Measurements from ENCODE around the gene RBX1. TPM values are rescaled to one million over a fixed set of nuclear protein-coding genes. Genes with fewer than 3 reads are reported as not detected.

RBX1 gene
- polyA plus RNA-seq, 4 donors, result 38.7 to 87.4 (median 67.9) TPM

DNA sequence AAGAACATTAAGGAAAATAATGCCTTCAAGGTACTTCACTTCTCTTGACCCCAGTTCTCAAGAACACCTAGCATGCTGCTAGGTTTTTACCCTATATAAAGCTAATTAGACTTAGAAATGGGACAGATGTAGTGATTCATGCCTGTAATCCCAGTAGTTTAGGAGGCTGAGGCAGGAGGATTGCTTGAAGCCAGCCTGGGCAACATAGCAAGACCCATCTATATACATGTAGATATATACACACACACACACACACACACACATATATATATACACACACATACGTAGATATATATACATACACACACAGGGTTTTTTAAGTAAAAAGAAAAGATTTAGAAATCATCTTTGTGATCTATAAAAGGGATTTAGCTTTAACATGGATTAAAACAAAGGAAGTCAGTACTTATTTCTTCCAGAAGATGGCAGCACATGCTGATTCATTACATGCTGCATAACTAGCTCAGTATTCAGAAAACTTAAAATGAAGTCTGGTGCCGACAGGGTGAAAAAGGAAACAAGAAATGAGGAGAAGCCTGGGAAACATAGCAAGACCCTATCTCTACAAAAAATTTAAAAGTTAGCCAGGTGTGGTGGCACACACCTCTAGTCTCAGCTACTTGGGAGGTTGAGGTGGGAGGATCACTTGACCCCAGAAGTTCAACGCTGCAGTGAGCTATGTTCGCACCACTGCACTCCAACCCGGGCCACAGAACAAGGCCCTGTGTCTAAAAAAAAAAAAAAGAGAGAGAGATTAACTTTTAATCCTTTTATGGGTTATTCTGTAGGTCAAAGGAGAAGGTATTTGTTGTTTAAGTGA, 28.5 kb upstream of the RBX1 start:
- Histone ChIP-seq H3K27me3 (ENCODE audit: control insufficient read depth in 3 of 3, insufficient read depth in 3 of 3, low read length in 3 of 3) (no peaks in the 10 kb centered on the region), H3K36me3 (ENCODE audit: control insufficient read depth in 3 of 3, insufficient read depth in 2 of 3, low read depth in 1 of 3, low read length in 3 of 3) (peaks cover 0 to 36% (median 3%) of the 10 kb centered on the region in 3 donors), H3K9me3 (ENCODE audit: control insufficient read depth in 2 of 2, insufficient read depth in 1 of 2, low read depth in 1 of 2, low read length in 1 of 2) (no peaks in the 10 kb centered on the region), H3K27ac (ENCODE audit: low read depth in 1 of 3, low read length in 2 of 3) (peak overlapping the region in 1 of 3 donors; percentile 44), H3K4me3 (ENCODE audit: low read depth in 1 of 3, low read length in 3 of 3) (peak overlapping the region in 1 of 3 donors; percentile 15), H3K4me1 (ENCODE audit: control insufficient read depth in 3 of 3, insufficient read depth in 2 of 3, low read depth in 1 of 3, low read length in 2 of 3) (no peaks in the 10 kb centered on the region)
- DNase-seq (peak; percentile 73 to 80), FAIRE-seq (no peak)
- 35 to 53% (median 44%) methylated on average over 5 of the region's 5 CpGs for WGBS, 3 donors

DNA sequence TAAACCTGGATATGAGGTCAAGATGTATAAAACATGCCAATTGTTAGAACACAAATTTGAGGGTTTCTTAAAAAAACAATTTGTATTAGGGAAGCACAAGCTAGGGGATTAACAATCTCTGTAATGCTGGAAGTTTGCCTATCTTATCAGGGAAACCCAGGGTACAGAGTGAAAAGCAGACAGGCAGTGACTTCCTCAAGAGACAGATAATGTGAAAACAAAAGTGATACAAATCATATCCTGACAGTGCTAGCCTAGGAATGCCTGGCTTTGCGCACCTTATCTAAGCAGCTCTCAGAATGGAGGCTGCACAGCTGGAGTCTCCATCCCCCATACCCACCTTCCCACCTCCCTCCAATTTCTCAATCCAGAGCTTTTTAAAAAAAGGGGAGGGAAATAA, 22.5 kb upstream of the RBX1 start:
- Histone ChIP-seq H3K27ac (ENCODE audit: low read depth in 1 of 3, low read length in 2 of 3) (no peak overlapping the region), H3K36me3 (ENCODE audit: control insufficient read depth in 3 of 3, insufficient read depth in 2 of 3, low read depth in 1 of 3, low read length in 3 of 3) (peaks cover 0 to 23% (median 2%) of the 10 kb centered on the region in 3 donors), H3K9me3 (ENCODE audit: control insufficient read depth in 2 of 2, insufficient read depth in 1 of 2, low read depth in 1 of 2, low read length in 1 of 2) (no peaks in the 10 kb centered on the region), H3K4me3 (ENCODE audit: low read depth in 1 of 3, low read length in 3 of 3) (no peak overlapping the region), H3K27me3 (ENCODE audit: control insufficient read depth in 3 of 3, insufficient read depth in 3 of 3, low read length in 3 of 3) (no peaks in the 10 kb centered on the region), H3K4me1 (ENCODE audit: control insufficient read depth in 3 of 3, insufficient read depth in 2 of 3, low read depth in 1 of 3, low read length in 2 of 3) (no peaks in the 10 kb centered on the region)
- FAIRE-seq, result no peak
- WGBS, 3 donors, result 29 to 50% (median 50%) methylated on average over 1 of the region's 1 CpG
- DNase-seq, result no peak

DNA sequence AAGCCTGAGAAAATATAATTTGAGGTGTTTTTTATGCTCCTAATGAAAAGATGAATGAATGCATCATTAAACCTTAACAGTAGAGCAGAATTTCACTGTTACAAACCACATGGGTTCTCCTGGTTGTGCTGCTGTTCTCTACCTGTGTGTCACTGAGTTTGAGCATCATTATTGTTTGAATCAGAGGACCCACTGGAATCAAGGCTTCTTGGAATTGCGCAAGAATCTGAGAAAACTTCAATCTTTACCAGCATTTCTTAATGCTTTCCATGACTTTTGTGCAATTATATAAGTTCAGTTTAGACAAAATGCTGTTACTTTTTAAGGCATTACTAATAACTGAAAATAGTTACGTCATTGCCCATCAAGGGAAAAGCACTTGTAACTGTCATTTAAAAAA, 18.8 kb upstream of the RBX1 start:
- peaks cover 0 to 10% (median 2%) of the 10 kb centered on the region in 3 donors for H3K36me3 ChIP-seq (ENCODE audit: control insufficient read depth in 3 of 3, insufficient read depth in 2 of 3, low read depth in 1 of 3, low read length in 3 of 3)
- H3K27me3 ChIP-seq (ENCODE audit: control insufficient read depth in 3 of 3, insufficient read depth in 3 of 3, low read length in 3 of 3), result no peaks in the 10 kb centered on the region
- H3K9me3 ChIP-seq (ENCODE audit: control insufficient read depth in 2 of 2, insufficient read depth in 1 of 2, low read depth in 1 of 2, low read length in 1 of 2), result no peaks in the 10 kb centered on the region
- H3K4me1 ChIP-seq (ENCODE audit: control insufficient read depth in 3 of 3, insufficient read depth in 2 of 3, low read depth in 1 of 3, low read length in 2 of 3), result no peaks in the 10 kb centered on the region
- no peak overlapping the region for H3K27ac ChIP-seq (ENCODE audit: low read depth in 1 of 3, low read length in 2 of 3)
- 92 to 94% (median 94%) methylated on average over 2 of the region's 2 CpGs for WGBS, 3 donors
- FAIRE-seq (no peak), DNase-seq (no peak)
- H3K4me3 ChIP-seq (ENCODE audit: low read depth in 1 of 3, low read length in 3 of 3), result no peak overlapping the region

DNA sequence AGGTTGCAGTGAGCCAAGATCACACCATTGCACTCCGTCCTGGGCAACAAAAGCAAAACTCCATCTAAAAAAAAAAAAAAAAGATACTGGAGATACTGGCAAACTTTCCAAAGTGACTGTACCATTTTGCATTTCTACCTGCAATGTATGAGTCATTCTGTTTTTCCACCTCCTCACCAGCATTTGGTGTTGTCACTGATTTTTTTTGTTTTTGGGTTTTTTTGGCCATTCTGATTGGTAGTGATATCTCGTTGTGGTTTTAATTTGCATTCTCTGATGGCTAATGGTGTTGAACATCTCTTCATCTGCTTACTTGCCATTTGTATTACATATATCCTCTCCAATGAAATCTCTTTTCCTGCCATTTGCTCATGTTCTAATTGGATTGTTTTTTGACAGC, 12.0 kb upstream of the RBX1 start:
- no peak for FAIRE-seq

DNA sequence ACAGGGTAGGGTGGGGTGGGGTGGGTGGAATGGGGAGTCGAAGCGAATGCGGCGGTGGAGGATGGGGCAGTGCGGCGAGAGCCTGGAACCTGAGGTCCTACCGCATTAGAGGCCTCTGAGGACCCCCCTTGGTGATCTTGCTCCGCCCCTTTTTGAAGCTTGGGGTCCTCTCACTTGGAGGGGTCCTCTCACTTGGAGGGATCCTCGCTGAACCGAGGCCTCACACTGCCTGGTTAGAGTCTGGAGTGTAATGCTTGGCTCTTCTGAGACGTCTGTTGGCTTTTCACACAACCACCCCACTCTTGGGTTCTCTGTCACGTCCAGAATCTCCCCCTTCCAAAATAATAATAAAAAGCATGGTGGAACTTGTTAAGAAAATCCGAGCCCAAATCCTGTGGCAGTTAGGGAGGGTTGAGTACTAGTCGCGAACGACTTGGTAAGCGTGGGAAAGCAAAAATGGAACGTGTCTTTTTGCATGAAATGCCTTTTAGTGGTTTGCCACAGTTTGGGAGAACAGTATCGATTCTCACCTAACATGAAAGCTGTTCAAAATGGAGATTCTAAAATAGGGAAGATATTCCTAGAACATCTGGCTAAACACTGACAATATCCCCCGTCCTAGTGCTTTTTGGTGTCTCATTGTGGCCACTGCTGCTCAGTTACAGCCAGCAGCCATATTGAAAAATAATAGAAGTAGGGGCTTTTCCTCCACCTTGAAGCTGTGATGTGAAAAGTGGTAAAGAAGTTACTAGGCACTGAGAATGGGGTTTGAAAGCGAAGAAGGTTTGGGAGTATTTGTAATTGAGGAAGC, 822 bp downstream of the RBX1 start:
- FAIRE-seq (no peak), DNase-seq (no peak)
- Histone ChIP-seq H3K27me3 (ENCODE audit: control insufficient read depth in 3 of 3, insufficient read depth in 3 of 3, low read length in 3 of 3) (no peaks in the 10 kb centered on the region), H3K4me1 (ENCODE audit: control insufficient read depth in 3 of 3, insufficient read depth in 2 of 3, low read depth in 1 of 3, low read length in 2 of 3) (peaks cover 0 to 5% (median 3%) of the 10 kb centered on the region in 3 donors), H3K9me3 (ENCODE audit: control insufficient read depth in 2 of 2, insufficient read depth in 1 of 2, low read depth in 1 of 2, low read length in 1 of 2) (no peaks in the 10 kb centered on the region), H3K4me3 (ENCODE audit: low read depth in 1 of 3, low read length in 3 of 3) (peak overlapping the region; percentile 65 to 97 (median 66)), H3K27ac (ENCODE audit: low read depth in 1 of 3, low read length in 2 of 3) (peak overlapping the region; percentile 83 to 98 (median 96)), H3K36me3 (ENCODE audit: control insufficient read depth in 3 of 3, insufficient read depth in 2 of 3, low read depth in 1 of 3, low read length in 3 of 3) (peaks cover 0 to 12% (median 3%) of the 10 kb centered on the region in 3 donors)
- 4 to 5% (median 5%) methylated on average over 15 to 21 of the region's 21 CpGs for WGBS, 3 donors

More for the DNA sequence above, 12.0 kb upstream of the RBX1 start:
- WGBS, 3 donors, result 80 to 88% (median 81%) methylated on average over 2 of the region's 2 CpGs
- peaks cover 0 to 3% (median 0%) of the 10 kb centered on the region in 3 donors for H3K36me3 ChIP-seq (ENCODE audit: control insufficient read depth in 3 of 3, insufficient read depth in 2 of 3, low read depth in 1 of 3, low read length in 3 of 3)
- no peaks in the 10 kb centered on the region for H3K4me1 ChIP-seq (ENCODE audit: control insufficient read depth in 3 of 3, insufficient read depth in 2 of 3, low read depth in 1 of 3, low read length in 2 of 3)
- no peak for DNase-seq
- H3K27ac ChIP-seq (ENCODE audit: low read depth in 1 of 3, low read length in 2 of 3), result no peak overlapping the region
- H3K9me3 ChIP-seq (ENCODE audit: control insufficient read depth in 2 of 2, insufficient read depth in 1 of 2, low read depth in 1 of 2, low read length in 1 of 2), result no peaks in the 10 kb centered on the region
- H3K27me3 ChIP-seq (ENCODE audit: control insufficient read depth in 3 of 3, insufficient read depth in 3 of 3, low read length in 3 of 3), result no peaks in the 10 kb centered on the region
- no peak overlapping the region for H3K4me3 ChIP-seq (ENCODE audit: low read depth in 1 of 3, low read length in 3 of 3)

DNA sequence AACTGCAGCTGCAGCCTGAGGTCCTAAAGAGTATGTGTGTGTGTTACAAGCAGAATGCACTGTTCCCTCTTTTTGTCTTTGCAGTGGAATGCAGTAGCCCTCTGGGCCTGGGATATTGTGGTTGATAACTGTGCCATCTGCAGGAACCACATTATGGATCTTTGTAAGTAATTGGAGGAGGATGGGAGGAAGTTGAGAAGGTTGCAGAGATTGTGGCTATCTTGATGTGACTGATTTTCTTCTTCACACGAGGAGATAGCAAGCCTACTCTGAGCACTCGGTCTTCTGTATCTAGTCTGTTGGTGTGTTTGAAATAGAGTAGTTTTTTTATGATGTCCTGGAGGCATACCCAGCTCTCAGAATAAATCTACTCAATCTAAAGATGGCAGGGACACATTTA, 2.3 kb downstream of the RBX1 start:
- Histone ChIP-seq H3K27me3 (ENCODE audit: control insufficient read depth in 3 of 3, insufficient read depth in 3 of 3, low read length in 3 of 3) (no peaks in the 10 kb centered on the region), H3K4me1 (ENCODE audit: control insufficient read depth in 3 of 3, insufficient read depth in 2 of 3, low read depth in 1 of 3, low read length in 2 of 3) (peaks cover 0 to 5% (median 3%) of the 10 kb centered on the region in 3 donors), H3K27ac (ENCODE audit: low read depth in 1 of 3, low read length in 2 of 3) (no peak overlapping the region), H3K36me3 (ENCODE audit: control insufficient read depth in 3 of 3, insufficient read depth in 2 of 3, low read depth in 1 of 3, low read length in 3 of 3) (peaks cover 0 to 23% (median 3%) of the 10 kb centered on the region in 3 donors), H3K9me3 (ENCODE audit: control insufficient read depth in 2 of 2, insufficient read depth in 1 of 2, low read depth in 1 of 2, low read length in 1 of 2) (no peaks in the 10 kb centered on the region), H3K4me3 (ENCODE audit: low read depth in 1 of 3, low read length in 3 of 3) (no peak overlapping the region)
- 64 to 74% (median 64%) methylated on average over 2 of the region's 2 CpGs for WGBS, 3 donors
- DNase-seq (no peak), FAIRE-seq (no peak)

DNA sequence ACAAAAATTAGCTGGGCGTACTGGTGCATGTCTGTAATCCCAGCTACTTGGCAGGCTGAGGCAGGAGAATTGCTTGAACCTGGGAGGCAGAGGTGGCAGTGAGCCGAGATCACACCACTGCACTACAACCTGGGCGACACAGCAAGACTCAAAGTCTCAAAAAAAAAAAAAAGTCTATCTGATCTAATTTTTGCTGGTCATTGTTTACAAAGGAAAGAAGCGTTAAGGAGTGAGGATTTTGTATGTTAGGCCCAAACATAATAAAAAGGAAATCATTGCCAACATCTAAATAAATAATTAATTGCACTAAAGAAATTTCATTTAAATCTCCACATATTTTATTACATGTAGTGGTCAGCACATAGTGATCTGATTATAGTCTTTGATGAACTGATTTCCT, 2.9 kb downstream of the RBX1 start:
- Histone ChIP-seq H3K27me3 (ENCODE audit: control insufficient read depth in 3 of 3, insufficient read depth in 3 of 3, low read length in 3 of 3) (no peaks in the 10 kb centered on the region), H3K4me3 (ENCODE audit: low read depth in 1 of 3, low read length in 3 of 3) (no peak overlapping the region), H3K36me3 (ENCODE audit: control insufficient read depth in 3 of 3, insufficient read depth in 2 of 3, low read depth in 1 of 3, low read length in 3 of 3) (peaks cover 0 to 28% (median 3%) of the 10 kb centered on the region in 3 donors), H3K4me1 (ENCODE audit: control insufficient read depth in 3 of 3, insufficient read depth in 2 of 3, low read depth in 1 of 3, low read length in 2 of 3) (peaks cover 0 to 5% (median 3%) of the 10 kb centered on the region in 3 donors), H3K27ac (ENCODE audit: low read depth in 1 of 3, low read length in 2 of 3) (no peak overlapping the region), H3K9me3 (ENCODE audit: control insufficient read depth in 2 of 2, insufficient read depth in 1 of 2, low read depth in 1 of 2, low read length in 1 of 2) (no peaks in the 10 kb centered on the region)
- 78 to 89% (median 82%) methylated on average over 4 of the region's 4 CpGs for WGBS, 3 donors
- no peak for DNase-seq
- FAIRE-seq, result no peak

DNA sequence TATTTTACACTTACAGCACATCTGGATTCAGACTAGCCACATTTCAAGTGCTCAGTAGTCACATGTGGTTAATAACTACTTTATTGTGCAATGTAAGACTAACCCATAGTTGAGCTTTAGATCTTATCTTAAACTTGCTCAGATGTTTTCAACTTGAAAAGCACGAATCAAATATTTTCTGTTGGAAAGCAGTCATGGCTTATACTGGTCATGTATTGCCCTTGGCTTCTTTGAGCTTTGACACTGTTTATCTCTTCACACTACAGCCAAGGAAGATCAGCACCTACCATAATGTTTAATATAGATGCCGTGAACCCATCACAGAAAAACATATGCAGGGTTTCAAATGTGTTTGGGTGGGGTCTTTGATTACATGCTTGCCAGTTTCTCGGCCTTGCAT, 4.4 kb downstream of the RBX1 start:
- Histone ChIP-seq H3K36me3 (ENCODE audit: control insufficient read depth in 3 of 3, insufficient read depth in 2 of 3, low read depth in 1 of 3, low read length in 3 of 3) (peaks cover 0 to 40% (median 3%) of the 10 kb centered on the region in 3 donors), H3K4me1 (ENCODE audit: control insufficient read depth in 3 of 3, insufficient read depth in 2 of 3, low read depth in 1 of 3, low read length in 2 of 3) (peaks cover 0 to 5% (median 3%) of the 10 kb centered on the region in 3 donors), H3K4me3 (ENCODE audit: low read depth in 1 of 3, low read length in 3 of 3) (no peak overlapping the region), H3K9me3 (ENCODE audit: control insufficient read depth in 2 of 2, insufficient read depth in 1 of 2, low read depth in 1 of 2, low read length in 1 of 2) (no peaks in the 10 kb centered on the region), H3K27me3 (ENCODE audit: control insufficient read depth in 3 of 3, insufficient read depth in 3 of 3, low read length in 3 of 3) (no peaks in the 10 kb centered on the region), H3K27ac (ENCODE audit: low read depth in 1 of 3, low read length in 2 of 3) (no peak overlapping the region)
- FAIRE-seq (no peak), DNase-seq (peak in 1 of 2 donors; percentile 8)
- WGBS, 3 donors, result 83 to 87% (median 86%) methylated on average over 3 of the region's 3 CpGs

Measured in small intestine (tissue), 7 donors.